Hematopoietic multipotent progenitor cell treated with erythropoietin and hydrocortisone succinate and interleukin-3 and kit ligand, for 8 days (in vitro differentiated cells): ENCODE measurements around the gene EDEM3.
A peak's percentile ranks its signal among the peaks of the same experiment; 100 is the strongest.
"Not testable (repeated sequence)": the region's sequence is repeated elsewhere in the genome, so short reads cannot be mapped to it uniquely, and the experiment has no call there.

Experiments used
- DNase-seq: peaks from one replicate; pipeline ENCODE4 v3.0.0-alpha.2; 2015

EDEM3 gene

DNA sequence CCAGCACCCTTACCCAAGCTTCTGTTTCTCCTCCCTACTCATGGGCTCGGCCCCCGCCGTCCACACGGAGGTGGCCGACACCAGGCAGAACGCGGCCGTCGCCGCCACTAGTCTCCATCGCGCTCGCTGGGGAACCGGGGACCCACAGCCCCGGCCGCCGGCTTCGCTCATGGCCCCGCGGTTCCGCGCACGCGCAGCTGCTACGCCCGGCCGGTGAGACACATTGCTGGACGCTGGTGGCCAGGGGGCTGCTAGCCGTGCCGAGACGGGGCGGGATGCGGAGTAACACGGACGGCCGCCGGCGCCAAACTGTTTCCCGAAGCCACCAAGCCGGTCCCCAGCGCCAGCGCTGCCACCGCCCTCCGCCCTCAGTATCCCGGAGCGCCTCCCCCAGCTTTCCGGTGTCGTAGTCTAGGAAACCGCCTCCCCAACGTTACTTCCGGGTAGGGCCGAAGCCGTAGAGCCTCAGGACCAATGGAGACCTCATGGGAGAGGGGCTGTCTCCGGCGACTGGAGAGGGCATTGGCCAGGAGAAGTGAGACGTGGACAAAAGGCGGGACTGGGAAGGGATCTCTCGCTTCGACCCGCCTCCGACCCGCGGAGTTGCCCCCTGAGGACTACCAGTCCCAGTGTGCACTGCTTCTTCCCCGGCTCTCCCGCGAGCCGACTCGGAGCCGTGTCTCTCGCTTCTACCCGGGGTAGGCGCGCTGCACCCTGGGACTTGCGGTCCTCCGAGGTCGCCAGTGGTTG lies at the start of gene EDEM3:
Gene EDEM3, minus strand, starts transcription at position 383 of the 750 bp plus-strand sequence. Its CDS starts 212 bp downstream, at position 171.
- DNase-seq, result peak; percentile 99

DNA sequence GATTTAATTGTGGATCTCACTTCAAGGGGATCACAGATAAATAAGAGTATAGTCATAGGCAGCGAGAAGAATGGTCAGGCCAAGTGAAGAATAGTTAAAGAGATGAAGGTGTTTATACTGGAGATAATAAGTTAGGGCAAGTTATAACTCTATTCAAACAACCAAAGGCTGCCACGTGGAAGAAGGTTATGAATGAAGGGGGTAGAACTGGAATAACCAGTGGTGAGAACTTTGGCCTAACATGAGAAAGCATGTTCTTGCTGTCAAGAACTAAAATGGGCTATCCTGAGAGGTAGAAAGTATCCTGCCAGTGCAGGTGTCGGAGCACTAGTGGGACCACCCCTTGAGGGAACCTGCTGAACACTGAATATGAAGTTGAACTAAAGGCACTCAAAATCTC lies 49.6 kb upstream of the EDEM3 start:
- no peak for DNase-seq

GRCh38 chr1:184803180-184803492 lies 48.5 kb upstream of the EDEM3 start:
- no peak for DNase-seq

GRCh38 chr1:184802354-184803179 lies 47.9 kb upstream of the EDEM3 start:
- DNase-seq, result no peak

DNA sequence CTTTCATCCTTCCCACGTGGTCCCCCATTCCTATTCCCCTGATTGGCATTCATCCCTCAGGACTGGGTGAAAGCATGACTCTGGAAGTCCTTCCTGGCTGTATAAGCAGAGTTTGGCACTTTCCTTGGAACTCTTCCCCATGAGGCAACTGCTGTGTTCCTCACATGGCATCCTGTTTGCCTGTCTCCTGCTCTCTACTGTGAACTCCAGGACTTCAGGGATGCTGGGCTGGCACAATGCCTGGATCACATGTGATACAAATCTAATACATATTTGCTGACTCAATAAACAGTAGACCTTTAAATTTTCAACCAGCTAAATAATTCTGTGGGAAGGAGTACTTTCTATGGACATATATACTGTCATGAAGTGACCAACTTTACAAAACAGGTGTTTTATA lies 46.8 kb upstream of the EDEM3 start:
- DNase-seq, result no peak

GRCh38 chr1:184800876-184801275 lies 46.2 kb upstream of the EDEM3 start:
- DNase-seq, result no peak

- no peak for DNase-seq
These were observed 39.3 kb upstream of the EDEM3 start for GRCh38 chr1:184793967-184794366.

GRCh38 chr1:184792450-184792969 lies 37.9 kb upstream of the EDEM3 start:
- no peak for DNase-seq

DNA sequence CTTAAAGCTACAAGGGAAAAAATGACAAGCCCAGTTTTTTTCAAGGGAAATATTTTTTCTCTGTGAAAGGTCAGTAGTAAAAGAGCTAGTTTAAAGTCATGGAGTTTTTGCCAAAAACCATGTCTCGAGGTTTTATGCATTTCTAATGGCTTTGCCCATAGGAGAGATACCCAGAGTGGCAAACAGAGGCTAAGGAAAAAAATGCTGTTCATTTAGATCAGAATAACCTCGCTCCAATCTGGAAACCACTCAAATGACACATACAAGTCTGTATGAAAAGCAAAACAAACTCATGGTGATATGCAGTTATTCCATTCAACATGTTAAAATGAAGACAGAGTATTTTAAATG lies 36.9 kb upstream of the EDEM3 start:
- no peak for DNase-seq

DNA sequence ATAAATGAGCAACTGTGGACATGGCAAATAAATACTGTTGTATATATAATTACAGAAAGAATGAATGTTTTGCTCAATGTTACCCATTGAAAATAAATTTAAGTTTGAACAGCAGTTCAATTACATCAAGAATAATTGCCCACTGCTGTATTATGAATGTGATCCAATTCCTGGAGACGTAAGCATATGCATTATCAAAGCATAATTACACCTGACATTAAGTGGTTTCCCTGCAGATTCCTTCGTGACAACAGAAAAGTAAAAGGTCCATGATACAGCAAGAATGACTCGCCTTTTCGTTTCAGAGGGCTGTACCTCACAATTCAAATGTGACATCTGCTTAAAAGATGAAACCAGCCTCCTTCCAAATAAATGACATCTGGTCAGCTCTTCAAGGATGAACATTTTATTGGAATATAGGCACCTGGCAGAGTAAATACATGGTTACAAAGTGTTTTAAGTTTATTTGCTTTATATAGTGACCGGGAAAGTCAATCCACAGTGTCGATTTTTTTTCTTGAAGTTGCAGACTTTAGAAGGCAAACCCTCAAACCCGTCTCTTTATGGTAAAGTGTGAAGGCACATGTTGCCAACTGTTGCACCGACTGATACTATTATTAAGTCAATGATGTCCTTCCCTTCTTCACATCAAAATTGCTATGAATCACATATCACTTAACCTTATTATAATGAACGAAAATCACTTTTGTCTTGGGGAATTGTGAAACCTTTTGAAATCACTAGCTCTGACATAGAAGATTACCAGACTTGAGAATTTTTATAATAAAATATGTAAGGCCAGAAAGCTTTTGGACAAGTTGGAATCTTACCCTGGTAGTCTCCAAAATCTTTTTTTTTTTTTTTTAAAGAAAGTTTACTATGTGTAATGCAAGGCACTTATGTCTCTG lies 36.2 kb upstream of the EDEM3 start:
- DNase-seq, result no peak

- DNase-seq, result no peak
These were observed 35.2 kb upstream of the EDEM3 start for GRCh38 chr1:184789884-184790283.

DNA sequence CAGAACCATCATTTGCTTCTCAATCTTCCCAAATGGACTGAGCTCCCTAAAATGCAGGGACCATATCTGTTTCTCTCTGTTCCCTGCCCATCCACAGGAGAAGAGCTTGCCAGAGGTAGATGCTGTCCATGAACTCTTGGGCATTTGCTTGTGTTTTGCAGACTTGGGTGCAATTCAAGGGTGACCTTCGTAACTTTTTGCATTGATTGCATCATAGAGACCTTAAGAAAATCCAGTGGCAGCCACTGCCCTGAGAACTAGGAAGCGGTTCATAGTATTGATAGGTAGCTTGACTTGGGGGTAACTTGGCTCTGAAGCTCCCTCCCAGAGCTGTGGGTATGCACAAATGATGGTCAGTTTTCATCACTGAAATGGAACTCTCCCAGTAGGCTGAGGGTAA lies 34.3 kb upstream of the EDEM3 start:
- no peak for DNase-seq

DNA sequence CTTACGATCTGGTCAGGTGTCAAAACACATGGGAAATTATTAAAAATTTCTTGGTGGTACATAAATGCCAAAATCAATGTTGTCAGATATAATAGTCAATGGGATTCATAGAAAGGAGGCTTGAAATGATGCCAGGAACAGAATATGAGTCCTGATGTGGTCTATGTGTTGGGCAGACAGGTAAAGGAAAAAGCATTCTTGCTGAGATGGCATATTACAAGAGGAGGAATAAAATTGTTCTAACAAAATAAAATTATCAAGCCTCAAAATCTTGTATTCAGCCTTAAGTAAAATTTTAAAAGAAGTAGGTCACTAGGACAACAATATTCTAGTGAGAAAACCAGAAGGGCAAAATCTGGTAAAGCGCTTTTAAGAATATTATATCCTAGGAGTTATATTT lies 30.9 kb upstream of the EDEM3 start:
- DNase-seq, result no peak

- DNase-seq, result not testable (repeated sequence)
These were observed 29.1 kb upstream of the EDEM3 start for GRCh38 chr1:184783723-184784122.

GRCh38 chr1:184781941-184782340 lies 27.3 kb upstream of the EDEM3 start:
- no peak for DNase-seq

DNA sequence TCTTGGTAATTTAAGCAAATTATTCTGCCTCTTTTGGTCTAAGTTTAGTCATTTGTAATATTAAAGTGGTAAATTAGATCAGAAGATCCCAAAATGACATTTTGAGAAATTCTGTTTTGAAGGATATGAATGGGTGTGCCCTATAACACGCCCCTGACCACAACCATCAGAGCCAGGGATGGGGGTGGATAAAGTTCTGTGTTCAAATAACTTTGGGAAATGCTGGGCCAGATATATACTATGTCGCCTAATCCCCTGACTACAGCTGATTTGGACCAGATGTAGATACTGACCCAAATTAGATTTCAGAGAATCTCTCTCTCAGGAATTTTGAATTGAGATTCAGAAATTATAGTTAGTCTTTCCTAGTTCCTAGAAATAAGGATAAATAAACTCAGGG lies 21.2 kb upstream of the EDEM3 start:
- peak; percentile 53 for DNase-seq

DNA sequence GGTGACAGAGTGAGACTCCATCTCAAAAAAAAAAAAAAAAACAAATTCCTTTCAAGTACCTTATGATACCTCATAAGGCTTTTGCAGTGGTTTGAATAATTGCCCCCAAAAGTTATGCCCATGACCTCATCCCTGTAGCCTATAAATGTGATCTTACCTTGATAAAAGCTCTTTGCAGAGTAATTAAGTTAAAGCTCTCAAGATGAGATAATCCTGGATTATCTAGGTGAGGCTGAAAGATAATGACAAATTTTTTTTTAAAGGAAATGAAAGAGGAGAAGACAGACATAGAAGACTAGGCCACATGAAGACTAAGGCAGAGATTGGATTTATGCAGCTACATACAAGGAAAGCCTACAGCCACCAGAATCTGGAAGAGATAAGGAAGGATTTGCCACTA lies 20.7 kb upstream of the EDEM3 start:
- DNase-seq, result no peak

- DNase-seq, result peak; percentile 45
These were observed 19.2 kb upstream of the EDEM3 start for GRCh38 chr1:184773762-184774320.

DNA sequence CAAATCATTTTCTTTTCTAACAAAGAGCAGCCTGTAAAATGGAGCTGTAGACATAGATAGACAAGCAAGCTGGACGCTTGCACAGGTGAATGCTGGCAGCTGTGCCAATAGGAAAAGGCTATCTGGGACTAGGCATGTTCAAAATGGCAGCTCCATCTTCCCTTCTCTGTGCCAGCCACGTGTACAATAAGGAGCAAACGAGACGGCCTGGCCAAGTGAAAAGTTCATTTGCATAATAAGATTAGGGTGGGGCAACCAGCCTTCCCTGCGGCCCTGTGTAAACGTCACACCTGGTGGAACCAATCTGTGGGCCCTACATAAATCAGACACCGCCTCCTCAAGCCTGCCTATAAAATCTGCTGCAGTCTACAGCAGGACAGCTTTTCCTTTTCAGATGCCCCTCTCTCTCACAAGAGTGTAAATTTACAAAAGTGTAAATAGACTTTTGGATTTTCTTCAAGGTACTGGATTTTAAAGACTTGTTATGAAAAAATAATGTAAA lies 16.6 kb upstream of the EDEM3 start:
- DNase-seq, result no peak

DNA sequence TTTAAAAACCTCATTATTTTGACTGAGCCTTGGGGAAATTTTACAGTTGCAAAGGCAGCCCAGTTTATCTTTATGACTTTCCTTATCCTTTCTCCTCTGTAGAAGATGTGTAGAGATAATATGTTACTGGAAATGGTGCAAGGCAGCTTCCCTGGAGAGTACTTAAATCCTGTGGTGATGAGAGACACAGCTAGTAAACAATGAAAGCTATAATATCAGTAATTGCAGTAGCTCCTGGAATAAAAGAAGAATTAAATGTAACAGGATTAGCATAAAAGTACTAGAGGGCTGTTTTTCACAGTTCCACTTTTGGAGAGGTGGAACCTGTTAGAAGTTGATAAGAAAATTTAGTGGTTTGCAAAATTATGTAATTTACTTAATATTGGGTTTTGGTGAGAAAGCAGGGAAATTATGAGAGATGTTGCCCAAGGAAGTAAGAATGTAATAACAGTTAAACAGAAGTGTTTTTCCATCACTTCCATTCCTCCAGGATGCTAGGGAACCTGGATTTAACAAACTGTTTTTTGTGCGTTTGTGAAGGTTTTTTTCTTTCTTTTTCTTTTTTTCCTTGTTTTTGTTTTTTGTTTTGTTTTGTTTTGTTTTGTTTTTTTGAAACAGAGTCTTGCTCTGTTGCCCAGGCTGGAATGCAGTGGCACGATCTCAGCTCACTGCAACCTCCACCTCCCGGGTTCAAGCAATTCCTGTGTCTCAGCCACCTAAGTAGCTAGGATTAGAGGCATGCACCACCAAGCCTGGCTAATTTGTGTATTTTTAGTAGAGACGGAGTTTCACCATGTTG lies 15.7 kb upstream of the EDEM3 start:
- peak; percentile 68 for DNase-seq

DNA sequence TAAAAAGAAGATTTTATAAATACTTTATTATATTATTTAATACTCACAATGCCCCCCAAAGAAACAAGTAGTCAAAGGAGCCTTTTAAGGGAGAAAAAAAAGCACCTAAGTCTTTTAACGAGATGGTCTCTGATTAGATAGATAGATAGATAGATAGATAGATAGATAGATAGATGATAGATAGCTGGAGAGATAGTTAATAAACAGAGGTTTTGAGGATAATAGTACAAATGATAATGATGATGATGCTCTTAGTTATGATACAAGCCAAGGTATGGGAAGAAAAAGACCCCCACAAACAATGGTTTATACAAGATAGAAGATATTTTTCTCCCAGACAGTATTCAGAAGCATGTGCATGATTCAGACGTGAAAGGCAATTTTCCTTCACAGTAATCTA lies 14.6 kb upstream of the EDEM3 start:
- no peak for DNase-seq

GRCh38 chr1:184768467-184768866 lies 13.8 kb upstream of the EDEM3 start:
- peak; percentile 86 for DNase-seq
